ENCODE results near the gene MED31. TPM values are rescaled to one million over a fixed set of nuclear protein-coding genes. Genes with fewer than 3 reads are reported as not detected.

Gene MED31
- total and polyA plus RNA-seq, 12 donors: 8.4 to 18.6 (median 14.6) TPM

DNA sequence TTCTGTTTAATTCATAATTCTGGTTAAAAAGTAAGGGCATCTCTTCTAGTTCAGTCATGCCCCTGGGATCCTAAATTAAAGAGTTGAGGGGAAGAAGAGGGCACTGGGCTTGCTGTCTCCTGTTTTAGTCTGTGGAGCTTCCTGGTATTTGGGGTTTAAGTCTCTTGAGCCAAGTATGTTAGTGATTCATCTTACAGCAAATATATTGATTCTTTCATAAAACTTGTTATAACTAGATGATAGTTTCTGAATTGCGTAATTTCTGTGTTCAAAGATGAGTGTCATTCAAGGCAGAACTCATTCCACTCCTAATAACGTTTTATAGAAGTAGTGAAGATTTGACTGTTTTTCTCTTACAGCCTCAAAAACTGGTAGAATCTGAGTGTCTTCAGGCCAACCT lies 8.8 kb downstream of the MED31 start:
- DNase-seq (no peak), ATAC-seq (no peak)
- 52 to 71% methylated on average over 2 of the region's 2 CpGs for WGBS, 2 donors
- Histone ChIP-seq H3K27ac (no peak overlapping the region), H3K4me1 (peaks cover 6 to 37% (median 29%) of the 10 kb centered on the region in 9 donors), H3K36me3 (peaks cover 0 to 55% (median 12%) of the 10 kb centered on the region in 9 donors), H3K27me3 (no peaks in the 10 kb centered on the region), H3K4me3 (no peak overlapping the region), H3K9me3 (no peaks in the 10 kb centered on the region)
- TF ChIP-seq, protein P1, sequence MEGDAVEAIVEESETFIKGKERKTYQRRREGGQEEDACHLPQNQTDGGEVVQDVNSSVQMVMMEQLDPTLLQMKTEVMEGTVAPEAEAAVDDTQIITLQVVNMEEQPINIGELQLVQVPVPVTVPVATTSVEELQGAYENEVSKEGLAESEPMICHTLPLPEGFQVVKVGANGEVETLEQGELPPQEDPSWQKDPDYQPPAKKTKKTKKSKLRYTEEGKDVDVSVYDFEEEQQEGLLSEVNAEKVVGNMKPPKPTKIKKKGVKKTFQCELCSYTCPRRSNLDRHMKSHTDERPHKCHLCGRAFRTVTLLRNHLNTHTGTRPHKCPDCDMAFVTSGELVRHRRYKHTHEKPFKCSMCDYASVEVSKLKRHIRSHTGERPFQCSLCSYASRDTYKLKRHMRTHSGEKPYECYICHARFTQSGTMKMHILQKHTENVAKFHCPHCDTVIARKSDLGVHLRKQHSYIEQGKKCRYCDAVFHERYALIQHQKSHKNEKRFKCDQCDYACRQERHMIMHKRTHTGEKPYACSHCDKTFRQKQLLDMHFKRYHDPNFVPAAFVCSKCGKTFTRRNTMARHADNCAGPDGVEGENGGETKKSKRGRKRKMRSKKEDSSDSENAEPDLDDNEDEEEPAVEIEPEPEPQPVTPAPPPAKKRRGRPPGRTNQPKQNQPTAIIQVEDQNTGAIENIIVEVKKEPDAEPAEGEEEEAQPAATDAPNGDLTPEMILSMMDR (IDR thresholded peaks at IDR 0.05): no peak
- intact Hi-C loops (cut with DNase I): loop anchor here in 2 of 10 donors (10.0 kb wide), 1 partner anchor 168 kb away; no protein-coding TSS in a partner anchor

GRCh38 chr17:6641247-6641863 lies 10.1 kb downstream of the MED31 start:
- H3K9me3 ChIP-seq: no peaks in the 10 kb centered on the region
- ATAC-seq (peak in 5 of 8 donors; percentile 1 to 13 (median 6)), DNase-seq (no peak)
- H3K36me3 ChIP-seq: peaks cover 0 to 43% (median 12%) of the 10 kb centered on the region in 9 donors
- intact Hi-C loops (cut with DNase I): loop anchor here in 2 of 10 donors (10.0 kb wide), 1 partner anchor 167 kb away; no protein-coding TSS in a partner anchor
- 3% methylated on average over 20 of the region's 20 CpGs for WGBS, 2 donors
- H3K4me1 ChIP-seq: peaks cover 6 to 32% (median 29%) of the 10 kb centered on the region in 9 donors
- H3K4me3 ChIP-seq: peak overlapping the region; percentile 75 to 98 (median 86)
- TF ChIP-seq, protein P1 (IDR thresholded peaks at IDR 0.05): no peak
- no peaks in the 10 kb centered on the region for H3K27me3 ChIP-seq
- peak overlapping the region; percentile 74 to 95 (median 88) for H3K27ac ChIP-seq

DNA sequence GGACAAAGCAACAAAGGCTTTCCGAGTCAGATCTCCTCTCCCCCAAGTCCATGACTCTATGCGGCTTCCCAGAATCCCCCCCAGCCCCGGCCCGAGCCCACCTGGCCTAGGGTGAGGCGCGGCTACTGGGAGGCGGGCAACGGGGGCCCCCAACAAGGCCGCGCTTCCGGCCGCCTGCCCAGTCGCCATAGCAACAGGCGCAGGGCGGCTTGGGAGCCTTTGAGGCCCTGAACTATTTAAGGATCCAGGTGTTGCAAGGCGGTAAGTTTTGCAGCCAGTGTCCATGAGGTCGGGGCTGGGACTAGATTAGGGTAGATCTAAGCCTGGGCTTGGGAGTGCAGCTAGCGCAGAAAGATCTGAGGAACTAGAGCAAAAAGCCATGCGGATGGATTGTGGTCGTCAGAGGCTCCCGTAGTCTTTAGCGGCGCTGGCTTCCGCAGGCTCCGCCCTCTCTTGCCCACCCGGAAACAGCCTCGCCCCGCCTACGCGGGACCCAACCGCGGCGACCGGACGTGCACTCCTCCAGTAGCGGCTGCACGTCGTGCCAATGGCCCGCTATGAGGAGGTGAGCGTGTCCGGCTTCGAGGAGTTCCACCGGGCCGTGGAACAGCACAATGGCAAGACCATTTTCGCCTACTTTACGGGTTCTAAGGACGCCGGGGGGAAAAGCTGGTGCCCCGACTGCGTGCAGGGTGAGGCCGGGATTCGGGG lies 10.7 kb downstream of the MED31 start, which contains the start of the genes KIAA0753 and TXNDC17:
TSS of gene KIAA0753 (minus strand) at position 176 of the 711 bp plus-strand sequence. CDS start 5,608 bp downstream, outside the sequence.
TSS of gene TXNDC17 (plus strand) at position 525 of the 711 bp plus-strand sequence. CDS start at position 548, 23 bp downstream.
- peak; percentile 96 to 99 (median 98) for ATAC-seq
- H3K4me1 ChIP-seq: peaks cover 6 to 32% (median 28%) of the 10 kb centered on the region in 9 donors
- peak within 1 kb of the TSS; percentile 75 to 98 (median 86) for H3K4me3 ChIP-seq
- H3K9me3 ChIP-seq: no peaks in the 10 kb centered on the region
- intact Hi-C loops (cut with DNase I): loop anchor here in 2 of 10 donors (10.0 kb wide), 1 partner anchor 166 kb away; no protein-coding TSS in a partner anchor
- DNase-seq: peak; percentile 93 to 94
- peaks cover 0 to 36% (median 12%) of the 10 kb centered on the region in 9 donors for H3K36me3 ChIP-seq
- 0% methylated on average over 52 of the region's 52 CpGs for WGBS, 2 donors
- H3K27me3 ChIP-seq: no peaks in the 10 kb centered on the region
- TF ChIP-seq, protein P1 (IDR thresholded peaks at IDR 0.05): no peak
- peak within 1 kb of the TSS; percentile 74 to 95 (median 88) for H3K27ac ChIP-seq
